ENCODE data around the gene SLAMF6.

Gene SLAMF6

GRCh38 chr1:160438317-160438918 lies 84.6 kb downstream of the SLAMF6 start:
- no peaks in the 10 kb centered on the region for H3K9me2 ChIP-seq (replicated peaks; ENCODE audit: insufficient read depth, low read length)
- H4K20me1 ChIP-seq (ENCODE audit: low read depth, low read length) = no peaks in the 10 kb centered on the region
- TF ChIP-seq CTCF (IDR thresholded peaks at IDR 0.05; ENCODE audit: insufficient read depth, low read length, poor library complexity, severe bottlenecking) = no peak
- no peak for TF ChIP-seq EZH2phosphoT487 (conservative IDR thresholded peaks at IDR 0.05; ENCODE audit: low read length)
- H2AFZ ChIP-seq (ENCODE audit: low read depth, low read length, severe bottlenecking) = peak overlapping the region; percentile 6
- no peaks in the 10 kb centered on the region for H3K79me2 ChIP-seq (ENCODE audit: insufficient read depth, low read length)
- no peaks in the 10 kb centered on the region for H3K9me3 ChIP-seq (ENCODE audit: insufficient read depth, low read length)
- no peak overlapping the region for H3K27ac ChIP-seq (ENCODE audit: low read depth, low read length)
- no peak overlapping the region for H3K4me3 ChIP-seq (ENCODE audit: insufficient read depth, low read length, poor library complexity, severe bottlenecking)
- no peaks in the 10 kb centered on the region for H3K36me3 ChIP-seq (ENCODE audit: low read length)
- peak overlapping the region; percentile 56 for H3K4me2 ChIP-seq (ENCODE audit: low read depth, low read length, poor library complexity, severe bottlenecking)
- H3K9ac ChIP-seq (ENCODE audit: low read length) = peak overlapping the region; percentile 7; the same call in 1 of the 2 replicates
- H3K27me3 ChIP-seq (ENCODE audit: low read length) = no peaks in the 10 kb centered on the region
- H3F3A ChIP-seq (ENCODE audit: insufficient read depth) = peaks cover 4% of the 10 kb centered on the region

- Histone ChIP-seq H3K9me2 (replicated peaks; ENCODE audit: insufficient read depth, low read length) (no peaks in the 10 kb centered on the region), H3K27me3 (ENCODE audit: low read length) (no peaks in the 10 kb centered on the region), H3F3A (ENCODE audit: insufficient read depth) (peaks cover 12% of the 10 kb centered on the region), H3K79me2 (ENCODE audit: insufficient read depth, low read length) (no peaks in the 10 kb centered on the region), H4K20me1 (ENCODE audit: low read depth, low read length) (no peaks in the 10 kb centered on the region), H3K27ac (ENCODE audit: low read depth, low read length) (no peak overlapping the region), H3K4me2 (ENCODE audit: low read depth, low read length, poor library complexity, severe bottlenecking) (peak overlapping the region; percentile 56), H2AFZ (ENCODE audit: low read depth, low read length, severe bottlenecking) (peak overlapping the region; percentile 6), H3K4me3 (ENCODE audit: insufficient read depth, low read length, poor library complexity, severe bottlenecking) (no peak overlapping the region), H3K36me3 (ENCODE audit: low read length) (no peaks in the 10 kb centered on the region), H3K9me3 (ENCODE audit: insufficient read depth, low read length) (no peaks in the 10 kb centered on the region), H3K9ac (ENCODE audit: low read length) (peak overlapping the region; percentile 7; the same call in 1 of the 2 replicates)
- TF ChIP-seq EZH2phosphoT487 (conservative IDR thresholded peaks at IDR 0.05; ENCODE audit: low read length) = no peak
- no peak for TF ChIP-seq CTCF (IDR thresholded peaks at IDR 0.05; ENCODE audit: insufficient read depth, low read length, poor library complexity, severe bottlenecking)
These were observed 85.4 kb downstream of the SLAMF6 start for GRCh38 chr1:160437432-160438316.

GRCh38 chr1:160436966-160437365 lies 86.1 kb downstream of the SLAMF6 start:
- H3K27me3 ChIP-seq (ENCODE audit: low read length) = no peaks in the 10 kb centered on the region
- peaks cover 12% of the 10 kb centered on the region for H3F3A ChIP-seq (ENCODE audit: insufficient read depth)
- no peak overlapping the region for H3K9ac ChIP-seq (ENCODE audit: low read length)
- no peak overlapping the region for H3K4me3 ChIP-seq (ENCODE audit: insufficient read depth, low read length, poor library complexity, severe bottlenecking)
- no peaks in the 10 kb centered on the region for H4K20me1 ChIP-seq (ENCODE audit: low read depth, low read length)
- no peak overlapping the region for H3K27ac ChIP-seq (ENCODE audit: low read depth, low read length)
- H2AFZ ChIP-seq (ENCODE audit: low read depth, low read length, severe bottlenecking) = no peak overlapping the region
- H3K4me2 ChIP-seq (ENCODE audit: low read depth, low read length, poor library complexity, severe bottlenecking) = no peak overlapping the region
- H3K9me3 ChIP-seq (ENCODE audit: insufficient read depth, low read length) = no peaks in the 10 kb centered on the region
- TF ChIP-seq CTCF (IDR thresholded peaks at IDR 0.05; ENCODE audit: insufficient read depth, low read length, poor library complexity, severe bottlenecking) (no peak), EZH2phosphoT487 (conservative IDR thresholded peaks at IDR 0.05; ENCODE audit: low read length) (no peak)
- H3K36me3 ChIP-seq (ENCODE audit: low read length) = no peaks in the 10 kb centered on the region
- no peaks in the 10 kb centered on the region for H3K79me2 ChIP-seq (ENCODE audit: insufficient read depth, low read length)
- H3K9me2 ChIP-seq (replicated peaks; ENCODE audit: insufficient read depth, low read length) = no peaks in the 10 kb centered on the region
